ENCODE measurements around the gene LPIN1. TPM values are rescaled to one million over a fixed set of nuclear protein-coding genes. Genes with fewer than 3 reads are reported as not detected.
"Not testable (repeated sequence)": the region's sequence is repeated elsewhere in the genome, so short reads cannot be mapped to it uniquely, and the experiment has no call there.

LPIN1 gene
- polyA plus RNA-seq, 4 donors: 17.2 to 28.6 (median 23.9) TPM

- peak; percentile 32 to 59 (median 58) for DNase-seq (ENCODE audit: low read depth in 4 of 4, low spot score in 2 of 4)
These were observed 83.0 kb downstream of the LPIN1 start for GRCh38 chr2:11829324-11829946.

- DNase-seq (ENCODE audit: low read depth in 4 of 4, low spot score in 2 of 4): peak; percentile 63 to 85 (median 82)
These were observed 83.7 kb downstream of the LPIN1 start for GRCh38 chr2:11829947-11830707.

- DNase-seq (ENCODE audit: low read depth in 4 of 4, low spot score in 2 of 4): no peak
These were observed 84.4 kb downstream of the LPIN1 start for GRCh38 chr2:11830708-11831301.

- no peak for DNase-seq (ENCODE audit: low read depth in 4 of 4, low spot score in 2 of 4)
These were observed 85.0 kb downstream of the LPIN1 start for GRCh38 chr2:11831415-11831814.

- DNase-seq (ENCODE audit: low read depth in 4 of 4, low spot score in 2 of 4): no peak
These were observed 86.1 kb downstream of the LPIN1 start for GRCh38 chr2:11832531-11832930.

- DNase-seq (ENCODE audit: low read depth in 4 of 4, low spot score in 2 of 4): no peak
These were observed 87.2 kb downstream of the LPIN1 start for GRCh38 chr2:11833601-11834000.

GRCh38 chr2:11835403-11835802, 89.0 kb downstream of the LPIN1 start:
- DNase-seq (ENCODE audit: low read depth in 4 of 4, low spot score in 2 of 4): no peak

- no peak for DNase-seq (ENCODE audit: low read depth in 4 of 4, low spot score in 2 of 4)
These were observed 90.3 kb downstream of the LPIN1 start for GRCh38 chr2:11836647-11837219.

GRCh38 chr2:11837875-11838734, 91.7 kb downstream of the LPIN1 start:
- no peak for DNase-seq (ENCODE audit: low read depth in 4 of 4, low spot score in 2 of 4)

- DNase-seq (ENCODE audit: low read depth in 4 of 4, low spot score in 2 of 4): no peak
These were observed 93.5 kb downstream of the LPIN1 start for GRCh38 chr2:11839916-11840315.

- no peak for DNase-seq (ENCODE audit: low read depth in 4 of 4, low spot score in 2 of 4)
These were observed 95.9 kb downstream of the LPIN1 start for GRCh38 chr2:11842336-11842735.

- not testable (repeated sequence) for DNase-seq (ENCODE audit: low read depth in 4 of 4, low spot score in 2 of 4)
These were observed 98.4 kb downstream of the LPIN1 start for GRCh38 chr2:11844798-11845197.

GRCh38 chr2:11847935-11848334, 101.5 kb downstream of the LPIN1 start:
- not testable (repeated sequence) for DNase-seq (ENCODE audit: low read depth in 4 of 4, low spot score in 2 of 4)

GRCh38 chr2:11850082-11850481, 103.7 kb downstream of the LPIN1 start:
- no peak for DNase-seq (ENCODE audit: low read depth in 4 of 4, low spot score in 2 of 4)

GRCh38 chr2:11852526-11853196, 106.2 kb downstream of the LPIN1 start:
- DNase-seq (ENCODE audit: low read depth in 4 of 4, low spot score in 2 of 4): no peak

GRCh38 chr2:11853197-11853588, 106.8 kb downstream of the LPIN1 start:
- DNase-seq (ENCODE audit: low read depth in 4 of 4, low spot score in 2 of 4): no peak

- DNase-seq (ENCODE audit: low read depth in 4 of 4, low spot score in 2 of 4): no peak
These were observed 108.8 kb downstream of the LPIN1 start for GRCh38 chr2:11855064-11855760.

- no peak for DNase-seq (ENCODE audit: low read depth in 4 of 4, low spot score in 2 of 4)
These were observed 109.7 kb downstream of the LPIN1 start for GRCh38 chr2:11856095-11856494.

- no peak for DNase-seq (ENCODE audit: low read depth in 4 of 4, low spot score in 2 of 4)
These were observed 112.5 kb downstream of the LPIN1 start for GRCh38 chr2:11858883-11859282.
